ENCODE measurements around the gene SCTR. TPM values are rescaled to one million over a fixed set of nuclear protein-coding genes. Genes with fewer than 3 reads are reported as not detected.
A peak's percentile ranks its signal among the peaks of the same experiment; 100 is the strongest.

SCTR gene
- total and polyA plus RNA-seq, 2 of the 13 experiments (the other 11 are each of a cell fraction or from before 2014, with no cell fraction given), result not detected

- TF ChIP-seq ZEB1 (IDR thresholded peaks at IDR 0.05; ENCODE audit: insufficient replicate concordance, low read depth), result no peak
- TF ChIP-seq SP1 (IDR thresholded peaks at IDR 0.05), result no peak
- no peak for TF ChIP-seq SP1 (CRISPR knock-in tag; IDR thresholded peaks at IDR 0.05)
- TF ChIP-seq ZNF792 (CRISPR knock-in tag; IDR thresholded peaks at IDR 0.05), result no peak
- TF ChIP-seq PAF1 (CRISPR knock-in tag; IDR thresholded peaks at IDR 0.05), result peak; percentile 43; the same call in 1 of the 2 replicates
- TF ChIP-seq ZSCAN20 (CRISPR knock-in tag; IDR thresholded peaks at IDR 0.05; ENCODE audit: borderline replicate concordance), result no peak
- no peak for TF ChIP-seq MAFK (conservative IDR thresholded peaks at IDR 0.05 in 1 of 2, IDR thresholded peaks at IDR 0.05 in 1 of 2; ENCODE audit: low read length in 2 of 2)
- 0 out of 2 replicates have a peak, but pooled peaks have one; percentile 31 for TF ChIP-seq ZNF646 (CRISPR knock-in tag; IDR thresholded peaks at IDR 0.05)
- no peak for TF ChIP-seq POLR2AphosphoS2 (IDR thresholded peaks at IDR 0.05; ENCODE audit: low read depth, low read length)
- no peak for TF ChIP-seq MED8 (CRISPR knock-in tag; IDR thresholded peaks at IDR 0.05; ENCODE audit: insufficient replicate concordance)
- no peak for TF ChIP-seq ZNF615 (CRISPR knock-in tag; IDR thresholded peaks at IDR 0.05; ENCODE audit: borderline replicate concordance)
- TF ChIP-seq HMGXB3 (CRISPR knock-in tag; IDR thresholded peaks at IDR 0.05; ENCODE audit: borderline replicate concordance), result no peak
- no peak for TF ChIP-seq ZSCAN25 (CRISPR knock-in tag; IDR thresholded peaks at IDR 0.05)
- TF ChIP-seq MTF2 (CRISPR knock-in tag; IDR thresholded peaks at IDR 0.05; ENCODE audit: borderline replicate concordance), result no peak
- TF ChIP-seq HNRNPL (IDR thresholded peaks at IDR 0.05; ENCODE audit: low read depth, low read length), result no peak
- no peak for TF ChIP-seq SRSF9 (IDR thresholded peaks at IDR 0.05; ENCODE audit: borderline replicate concordance, insufficient read depth, low read depth, low read length, poor library complexity, severe bottlenecking)
- no peak for TF ChIP-seq DRAP1 (CRISPR knock-in tag; IDR thresholded peaks at IDR 0.05)
Observed at GRCh38 chr2:119439574-119440500, 84.4 kb downstream of the SCTR start (continued).
